Measurements from ENCODE around the gene C19orf85.

DNA sequence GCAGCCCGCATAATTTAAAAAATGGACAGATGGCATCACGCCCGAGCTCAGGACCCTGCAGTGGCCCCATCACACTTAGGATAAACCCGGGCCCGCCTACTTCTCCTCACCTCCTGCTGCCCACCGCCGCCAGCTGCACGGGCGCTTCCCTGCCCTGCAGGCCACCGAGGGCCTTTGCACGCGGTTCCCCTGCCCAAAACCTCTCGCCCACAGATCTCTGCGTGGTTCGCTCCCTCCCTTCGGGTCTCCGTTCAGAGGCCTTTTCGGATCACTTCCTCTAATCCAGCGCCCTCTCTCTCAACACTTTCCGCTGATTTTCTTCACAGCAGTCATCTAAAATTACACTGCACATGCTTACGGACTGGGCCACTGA is 23.2 kb downstream of the C19orf85 start:
- TF ChIP-seq, protein P1, sequence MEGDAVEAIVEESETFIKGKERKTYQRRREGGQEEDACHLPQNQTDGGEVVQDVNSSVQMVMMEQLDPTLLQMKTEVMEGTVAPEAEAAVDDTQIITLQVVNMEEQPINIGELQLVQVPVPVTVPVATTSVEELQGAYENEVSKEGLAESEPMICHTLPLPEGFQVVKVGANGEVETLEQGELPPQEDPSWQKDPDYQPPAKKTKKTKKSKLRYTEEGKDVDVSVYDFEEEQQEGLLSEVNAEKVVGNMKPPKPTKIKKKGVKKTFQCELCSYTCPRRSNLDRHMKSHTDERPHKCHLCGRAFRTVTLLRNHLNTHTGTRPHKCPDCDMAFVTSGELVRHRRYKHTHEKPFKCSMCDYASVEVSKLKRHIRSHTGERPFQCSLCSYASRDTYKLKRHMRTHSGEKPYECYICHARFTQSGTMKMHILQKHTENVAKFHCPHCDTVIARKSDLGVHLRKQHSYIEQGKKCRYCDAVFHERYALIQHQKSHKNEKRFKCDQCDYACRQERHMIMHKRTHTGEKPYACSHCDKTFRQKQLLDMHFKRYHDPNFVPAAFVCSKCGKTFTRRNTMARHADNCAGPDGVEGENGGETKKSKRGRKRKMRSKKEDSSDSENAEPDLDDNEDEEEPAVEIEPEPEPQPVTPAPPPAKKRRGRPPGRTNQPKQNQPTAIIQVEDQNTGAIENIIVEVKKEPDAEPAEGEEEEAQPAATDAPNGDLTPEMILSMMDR (IDR thresholded peaks at IDR 0.05; ENCODE audit: borderline replicate concordance, extremely low read depth, low read length, poor library complexity, severe bottlenecking) = no peak
- TF ChIP-seq EZH2 (IDR thresholded peaks at IDR 0.05; ENCODE audit: borderline replicate concordance, low read depth, low read length, severe bottlenecking) = no peak
